ENCODE results near the gene CPED1.

- TF ChIP-seq, protein P1, sequence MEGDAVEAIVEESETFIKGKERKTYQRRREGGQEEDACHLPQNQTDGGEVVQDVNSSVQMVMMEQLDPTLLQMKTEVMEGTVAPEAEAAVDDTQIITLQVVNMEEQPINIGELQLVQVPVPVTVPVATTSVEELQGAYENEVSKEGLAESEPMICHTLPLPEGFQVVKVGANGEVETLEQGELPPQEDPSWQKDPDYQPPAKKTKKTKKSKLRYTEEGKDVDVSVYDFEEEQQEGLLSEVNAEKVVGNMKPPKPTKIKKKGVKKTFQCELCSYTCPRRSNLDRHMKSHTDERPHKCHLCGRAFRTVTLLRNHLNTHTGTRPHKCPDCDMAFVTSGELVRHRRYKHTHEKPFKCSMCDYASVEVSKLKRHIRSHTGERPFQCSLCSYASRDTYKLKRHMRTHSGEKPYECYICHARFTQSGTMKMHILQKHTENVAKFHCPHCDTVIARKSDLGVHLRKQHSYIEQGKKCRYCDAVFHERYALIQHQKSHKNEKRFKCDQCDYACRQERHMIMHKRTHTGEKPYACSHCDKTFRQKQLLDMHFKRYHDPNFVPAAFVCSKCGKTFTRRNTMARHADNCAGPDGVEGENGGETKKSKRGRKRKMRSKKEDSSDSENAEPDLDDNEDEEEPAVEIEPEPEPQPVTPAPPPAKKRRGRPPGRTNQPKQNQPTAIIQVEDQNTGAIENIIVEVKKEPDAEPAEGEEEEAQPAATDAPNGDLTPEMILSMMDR (IDR thresholded peaks at IDR 0.05): no peak
- no peak for TF ChIP-seq EZH2phosphoT487 (IDR thresholded peaks at IDR 0.05)
These were observed 171.9 kb downstream of the CPED1 start for GRCh38 chr7:121160150-121161008.
